IMR-90 (cell line): ENCODE measurements around the gene MGAT5B. TPM values are rescaled to one million over a fixed set of nuclear protein-coding genes. Genes with fewer than 3 reads are reported as not detected.

Experiments
- ATAC-seq: fragments of 200-7000 bp; cut with Tn5 transposase; 2 replicates; pipeline ENCODE4 v1.9.1; 2020; ENCODE audit warnings: low read depth, mild to moderate bottlenecking, moderate library complexity
- BruUV-seq: library from RNA; stranded (reverse); fragments of 400-500 nt; replicated peaks from 2 replicates; lab custom pipeline; 2021; lab: Mats Ljungman, UMichigan
- CTCF ChIA-PET: fragments of 300-600 bp; formaldehyde crosslinking; extraction: SDS; loops from one replicate; lab custom pipeline; 2021; ENCODE audit warnings: antibody characterized with exemption; lab: Yijun Ruan, JAX
- POLR2A ChIA-PET: fragments of 300-600 bp; sonication (Branson Sonifier 250); formaldehyde crosslinking; loops from one replicate; lab custom pipeline; 2022; ENCODE audit warnings: antibody characterized with exemption; ENCODE audit not compliant: unreplicated experiment; lab: Charles Lee
- DNase-seq: peaks from one replicate; pipeline ENCODE4 v3.0.0; 2013
- H2AFZ ChIP-seq: replicated peaks from 2 replicates; pipeline ENCODE3; 2013; ENCODE audit warnings: low read length, mild to moderate bottlenecking; ENCODE audit not compliant: poor library complexity
- H2AK5ac ChIP-seq: 2 replicates; pipeline ENCODE4 v1.6.1; 2013; ENCODE audit warnings: low read depth, low read length, inconsistent platforms
- H2AK9ac ChIP-seq: replicated peaks from 2 replicates; pipeline ENCODE3; 2013; ENCODE audit warnings: mild to moderate bottlenecking, low read depth, low read length, moderate library complexity; ENCODE audit not compliant: poor library complexity
- H2BK120ac ChIP-seq: 2 replicates; pipeline ENCODE4 v1.6.1; 2013; ENCODE audit warnings: low read depth, low read length, inconsistent platforms
- H2BK15ac ChIP-seq: 3 replicates; pipeline ENCODE4 v1.6.1; 2013; ENCODE audit warnings: low read depth, low read length, inconsistent platforms
- H2BK20ac ChIP-seq: 2 replicates; pipeline ENCODE4 v1.6.1; 2013; ENCODE audit warnings: low read depth, mild to moderate bottlenecking, inconsistent platforms, low read length, moderate library complexity
- H2BK5ac ChIP-seq: 2 replicates; pipeline ENCODE4 v1.6.1; 2013; ENCODE audit warnings: mild to moderate bottlenecking, low read depth, low read length, inconsistent platforms; ENCODE audit not compliant: poor library complexity, severe bottlenecking
- H3K14ac ChIP-seq: replicated peaks from 2 replicates; pipeline ENCODE4 v1.6.1; 2013; ENCODE audit warnings: low read depth, low read length, inconsistent platforms
- H3K18ac ChIP-seq: 2 replicates; pipeline ENCODE4 v1.6.1; 2013; ENCODE audit warnings: low read depth, low read length, control low read depth
- H3K23ac ChIP-seq: 2 replicates; pipeline ENCODE4 v1.6.1; 2013; ENCODE audit warnings: low read depth, low read length, inconsistent platforms
- H3K27ac ChIP-seq: 2 replicates; pipeline ENCODE4 v1.5.1; 2013; ENCODE audit warnings: mild to moderate bottlenecking, control low read depth, low read length; ENCODE audit not compliant: insufficient read depth
- H3K27me3 ChIP-seq: 2 replicates; pipeline ENCODE4 v1.6.1; 2013; ENCODE audit warnings: low read length; ENCODE audit not compliant: control insufficient read depth, insufficient read depth
- H3K36me3 ChIP-seq: 2 replicates; pipeline ENCODE4 v1.6.1; 2013; ENCODE audit warnings: low read length, mixed read lengths; ENCODE audit not compliant: control insufficient read depth, insufficient read depth
- H3K4ac ChIP-seq: 2 replicates; pipeline ENCODE4 v1.6.1; 2013; ENCODE audit warnings: low read depth, low read length, inconsistent platforms
- H3K4me1 ChIP-seq: 2 replicates; pipeline ENCODE4 v1.6.1; 2013; ENCODE audit warnings: low read length, mixed read lengths; ENCODE audit not compliant: control insufficient read depth, insufficient read depth
- H3K4me2 ChIP-seq: 2 replicates; pipeline ENCODE4 v1.6.1; 2013; ENCODE audit warnings: low read depth, mild to moderate bottlenecking, control low read depth, low read length, moderate library complexity
- H3K4me3 ChIP-seq: 2 replicates; pipeline ENCODE4 v1.5.1; 2013; ENCODE audit warnings: low read depth, mild to moderate bottlenecking, control low read depth, low read length, moderate library complexity; ENCODE audit not compliant: insufficient read depth
- H3K56ac ChIP-seq: 2 replicates; pipeline ENCODE4 v1.6.1; 2013; ENCODE audit warnings: low read length, inconsistent platforms; ENCODE audit not compliant: insufficient read depth; ENCODE audit errors: extremely low read depth
- H3K79me1 ChIP-seq, 2 experiments: 2 replicates each; pipeline ENCODE4 v1.6.1; 2013; ENCODE audit warnings: low read length in 2 of 2, inconsistent platforms in 1 of 2, low read depth in 1 of 2
- H3K9ac ChIP-seq: 2 replicates; pipeline ENCODE4 v1.6.1; 2013; ENCODE audit warnings: low read depth, low read length, control low read depth
- H3K9me1 ChIP-seq: 2 replicates; pipeline ENCODE4 v1.6.1; 2013; ENCODE audit warnings: low read length, inconsistent platforms; ENCODE audit not compliant: insufficient read depth
- H3K9me3 ChIP-seq: 2 replicates; pipeline ENCODE4 v1.6.1; 2013; ENCODE audit warnings: low read length; ENCODE audit not compliant: control insufficient read depth, insufficient read depth
- H4K20me1 ChIP-seq: 2 replicates; pipeline ENCODE4 v1.6.1; 2013; ENCODE audit warnings: low read length, inconsistent platforms; ENCODE audit not compliant: insufficient read depth
- H4K5ac ChIP-seq: 2 replicates; pipeline ENCODE4 v1.6.1; 2013; ENCODE audit warnings: mild to moderate bottlenecking, low read depth, low read length, control low read depth
- H4K8ac ChIP-seq, 2 experiments: 2 replicates each; pipeline ENCODE4 v1.6.1; 2013; ENCODE audit warnings: low read depth in 2 of 2, low read length in 2 of 2, control low read depth in 1 of 2, inconsistent platforms in 1 of 2
- H4K91ac ChIP-seq: 2 replicates; pipeline ENCODE4 v1.6.1; 2013; ENCODE audit warnings: low read depth, low read length, inconsistent platforms; ENCODE audit not compliant: insufficient read depth
- CEBPB ChIP-seq: IDR thresholded peaks from 2 replicates; pipeline ENCODE4 v1.6.1; 2012; ENCODE audit warnings: low read depth, low read length, improper control_type of control experiment
- NFE2L2 ChIP-seq: fragments of 150-350 bp; IDR thresholded peaks from 2 replicates; pipeline ENCODE4 v1.6.1; 2016; ENCODE audit warnings: low read depth, mild to moderate bottlenecking, low read length
- WGBS, 2 experiments: methylation state at CpG; one replicate each; pipeline versions ENCODE4 v1.1.5 to v1.1.7; 2013; ENCODE audit warnings: missing lambda C conversion rate in 2 of 2; ENCODE audit not compliant: insufficient read length in 1 of 2; ENCODE audit errors: extremely low coverage in 2 of 2; 5-methylcytosine and 5-hydroxymethylcytosine counted together
- dilution Hi-C: fragments of 300-500 bp; cut with HindIII; formaldehyde crosslinking; loops from one replicate; pipeline ENCODE4 v1.14.3; 2018; ENCODE audit warnings: low sequenced_read_pairs; ENCODE audit not compliant: unreplicated experiment
- in situ Hi-C: fragments of 300-500 bp; cut with MboI; formaldehyde crosslinking; loops from 3 replicates; pipeline ENCODE4 v1.14.3; 2019; ENCODE audit warnings: low sequenced_read_pairs, inconsistent platforms, mixed read lengths
- intact Hi-C: fragments of 100-400 bp; cut with micrococcal nuclease; formaldehyde crosslinking; loops from 2 replicates; pipeline ENCODE4 v1.10.0; 2022
- polyA plus RNA-seq, 3 experiments: library from polyadenylated mRNA; depleted of rRNA; stranded (reverse); fragments of >200 nt; gene quantifications; 2 replicates each; pipeline ENCODE4 v1.2.3, GENCODE V29; 2012; ENCODE audit warnings: low replicate concordance in 1 of 3
- total RNA-seq: library from RNA; depleted of rRNA; stranded (reverse); fragments of >200 nt; gene quantifications from 2 replicates; pipeline ENCODE4 v1.2.3, GENCODE V29; 2012

MGAT5B gene
- total and polyA plus RNA-seq, 2 of the 4 experiments (the other 2 are of a cell fraction): 0.54 to 2.0 TPM

GRCh38 chr17:76940295-76940694 lies 72.1 kb downstream of the MGAT5B start:
- H3K9ac ChIP-seq: no peak overlapping the region
- no peak overlapping the region for H3K56ac ChIP-seq
- no peak overlapping the region for H3K4me2 ChIP-seq
- no peak overlapping the region for H2AK9ac ChIP-seq
- H2AK5ac ChIP-seq: no peak overlapping the region
- CTCF ChIA-PET: no interaction called here
- WGBS, 2 experiments: 65% methylated on average over 3 of the region's 14 CpGs; no CpG with 5 or more reads in 1 of the 2 experiments
- H2BK15ac ChIP-seq: no peak overlapping the region
- dilution Hi-C loops (no loop called here), intact Hi-C loops (no loop called here), in situ Hi-C loops (no loop called here)
- H3K27ac ChIP-seq: no peak overlapping the region
- no peaks in the 10 kb centered on the region for H3K9me3 ChIP-seq
- DNase-seq (no peak), ATAC-seq (no peak)
- H3K79me1 ChIP-seq: no peaks in the 10 kb centered on the region
- no peak overlapping the region for H3K4ac ChIP-seq
- no peak overlapping the region for H2BK20ac ChIP-seq
- no peak overlapping the region for H2BK120ac ChIP-seq
- POLR2A ChIA-PET: no interaction called here
- H3K9me1 ChIP-seq: no peaks in the 10 kb centered on the region
- H4K5ac ChIP-seq: no peak overlapping the region
- H2BK5ac ChIP-seq: no peak overlapping the region
- H3K36me3 ChIP-seq: no peaks in the 10 kb centered on the region
- H3K18ac ChIP-seq: no peak overlapping the region
- no TSS peak for BruUV-seq
- H3K14ac ChIP-seq: no peak overlapping the region
- H3K23ac ChIP-seq: no peak overlapping the region
- H2AFZ ChIP-seq: no peak overlapping the region
- no peaks in the 10 kb centered on the region for H4K20me1 ChIP-seq
- TF ChIP-seq NFE2L2: no peak
- no peak for TF ChIP-seq CEBPB
- H3K4me1 ChIP-seq: no peaks in the 10 kb centered on the region
- no peak overlapping the region for H4K91ac ChIP-seq
- H3K4me3 ChIP-seq: no peak overlapping the region
- peaks cover 12% of the 10 kb centered on the region; the same call in 1 of the 2 replicates for H3K27me3 ChIP-seq
- no peak overlapping the region for H4K8ac ChIP-seq
